A673 (cell line): ENCODE data around the gene GXYLT2. TPM values are rescaled to one million over a fixed set of nuclear protein-coding genes. Genes with fewer than 3 reads are reported as not detected.

ENCODE experiments used
- BruUV-seq: library from RNA; stranded (reverse); fragments of 400-500 nt; replicated peaks from 2 replicates; lab custom pipeline; 2021; lab: Mats Ljungman, UMichigan
- CTCF ChIA-PET: fragments of 300-600 bp; sonication (Branson Sonifier 250); formaldehyde crosslinking; loops from one replicate; lab custom pipeline; 2022; ENCODE audit warnings: antibody characterized with exemption; lab: Charles Lee
- POLR2A ChIA-PET: fragments of 300-600 bp; sonication (Branson Sonifier 250); formaldehyde crosslinking; loops from one replicate; lab custom pipeline; 2022; ENCODE audit warnings: antibody characterized with exemption; ENCODE audit not compliant: low non-redundant PET; lab: Charles Lee
- DNase-seq: peaks from one replicate; pipeline ENCODE4 v3.0.0-alpha.2; 2015; ENCODE audit warnings: low spot score
- H3K27ac ChIP-seq: fragments of 200-600 bp; sonication (generic); 2 replicates; pipeline ENCODE4 v1.5.1; 2016; ENCODE audit warnings: mixed run types, low read depth, mild to moderate bottlenecking, mixed read lengths, antibody characterized with exemption, low read length; ENCODE audit not compliant: poor library complexity, severe bottlenecking
- H3K27me3 ChIP-seq: fragments of 200-600 bp; sonication (generic); replicated peaks from 2 replicates; pipeline ENCODE4 v1.6.1; 2017; ENCODE audit warnings: mixed run types, low read depth, mild to moderate bottlenecking, mixed read lengths, antibody characterized with exemption, low read length; ENCODE audit not compliant: insufficient read depth, poor library complexity
- H3K36me3 ChIP-seq: fragments of 200-600 bp; sonication (generic); 2 replicates; pipeline ENCODE4 v1.6.1; 2016; ENCODE audit warnings: mixed run types, mild to moderate bottlenecking, mixed read lengths, antibody characterized with exemption, low read length; ENCODE audit not compliant: insufficient read depth, poor library complexity, severe bottlenecking
- H3K4me1 ChIP-seq: fragments of 200-600 bp; sonication (generic); 2 replicates; pipeline ENCODE4 v1.6.1; 2017; ENCODE audit warnings: mixed run types, mild to moderate bottlenecking, mixed read lengths, antibody characterized with exemption, low read length; ENCODE audit not compliant: insufficient read depth, poor library complexity, severe bottlenecking
- H3K4me3 ChIP-seq: fragments of 200-600 bp; sonication (generic); 2 replicates; pipeline ENCODE4 v1.5.1; 2016; ENCODE audit warnings: low read depth, mixed run types, mild to moderate bottlenecking, mixed read lengths, low read length; ENCODE audit not compliant: poor library complexity, severe bottlenecking
- H3K9me3 ChIP-seq: fragments of 200-600 bp; sonication (generic); 2 replicates; pipeline ENCODE4 v1.6.1; 2016; ENCODE audit warnings: mixed run types, low read depth, mild to moderate bottlenecking, mixed read lengths, antibody characterized with exemption, low read length; ENCODE audit not compliant: poor library complexity, severe bottlenecking
- CTCF ChIP-seq: fragments of 300-800, 200-600 bp; sonication (generic); conservative IDR thresholded peaks from 2 replicates; pipeline ENCODE4 v1.5.1; 2017; ENCODE audit warnings: low read depth, mild to moderate bottlenecking, antibody characterized with exemption, low read length, moderate library complexity, mixed read lengths
- EZH2 ChIP-seq: fragments of 200-600 bp; sonication (generic); IDR thresholded peaks from 2 replicates; pipeline ENCODE4 v1.6.1; 2017; ENCODE audit warnings: borderline replicate concordance, low read depth, mild to moderate bottlenecking, mixed read lengths, antibody characterized with exemption, low read length; ENCODE audit not compliant: poor library complexity, severe bottlenecking
- intact Hi-C: fragments of 100-400 bp; cut with micrococcal nuclease; formaldehyde crosslinking; loops from one replicate; pipeline ENCODE4 v1.10.0; 2022; ENCODE audit not compliant: unreplicated experiment
- total RNA-seq: library from RNA; stranded (reverse); gene quantifications from 2 replicates; pipeline ENCODE4 v1.2.3, GENCODE V29; 2021

Gene GXYLT2
- total RNA-seq, 1 experiment from 2014 or later = 10.7 TPM

- H3K9me3 ChIP-seq = no peaks in the 10 kb centered on the region
- intact Hi-C loops = no loop called here
- no peak overlapping the region for H3K4me3 ChIP-seq
- no TSS peak for BruUV-seq
- peaks cover 3% of the 10 kb centered on the region for H3K4me1 ChIP-seq
- CTCF ChIA-PET = no interaction called here
- H3K27me3 ChIP-seq = no peaks in the 10 kb centered on the region
- H3K27ac ChIP-seq = no peak overlapping the region
- TF ChIP-seq EZH2 (no peak), CTCF (no peak)
- DNase-seq = no peak
- POLR2A ChIA-PET = no interaction called here
- no peaks in the 10 kb centered on the region for H3K36me3 ChIP-seq
Measured at GRCh38 chr3:72897758-72898007, 9.8 kb downstream of the GXYLT2 start.

- TF ChIP-seq CTCF (no peak), EZH2 (no peak)
- Histone ChIP-seq H3K4me1 (no peaks in the 10 kb centered on the region), H3K9me3 (no peaks in the 10 kb centered on the region), H3K27ac (no peak overlapping the region), H3K36me3 (no peaks in the 10 kb centered on the region), H3K27me3 (no peaks in the 10 kb centered on the region), H3K4me3 (no peak overlapping the region)
- ChIA-PET CTCF (no interaction called here), POLR2A (no interaction called here)
- no peak for DNase-seq
- no TSS peak for BruUV-seq
- intact Hi-C loops = no loop called here
Measured at GRCh38 chr3:72899349-72899765, 11.5 kb downstream of the GXYLT2 start.

GRCh38 chr3:72900048-72900447 lies 12.2 kb downstream of the GXYLT2 start:
- Histone ChIP-seq H3K4me1 (no peaks in the 10 kb centered on the region), H3K4me3 (no peak overlapping the region), H3K36me3 (no peaks in the 10 kb centered on the region), H3K27me3 (no peaks in the 10 kb centered on the region), H3K9me3 (no peaks in the 10 kb centered on the region), H3K27ac (no peak overlapping the region)
- no peak for DNase-seq
- no TSS peak for BruUV-seq
- intact Hi-C loops = no loop called here
- POLR2A ChIA-PET = no interaction called here
- CTCF ChIA-PET = no interaction called here
- TF ChIP-seq EZH2 = no peak
- no peak for TF ChIP-seq CTCF
